Islet precursor cell (in vitro differentiated cells): ENCODE measurements around the gene IQCK.
A peak's percentile ranks its signal among the peaks of the same experiment; 100 is the strongest.
"Not testable (repeated sequence)": the region's sequence is repeated elsewhere in the genome, so short reads cannot be mapped to it uniquely, and the experiment has no call there.

ENCODE experiments used
- DNase-seq: peaks from one replicate; pipeline ENCODE4 v3.0.0-alpha.2; 2018

Gene IQCK

GRCh38 chr16:19700319-19700781 lies 17.7 kb upstream of the IQCK start:
- DNase-seq = no peak

GRCh38 chr16:19701091-19701490 lies 17.0 kb upstream of the IQCK start:
- no peak for DNase-seq

- DNase-seq = no peak
These were observed 14.7 kb upstream of the IQCK start for GRCh38 chr16:19703172-19703889.

GRCh38 chr16:19704321-19705145 lies 13.5 kb upstream of the IQCK start:
- peak; percentile 78 for DNase-seq

GRCh38 chr16:19705146-19705501 lies 12.9 kb upstream of the IQCK start:
- no peak for DNase-seq

- no peak for DNase-seq
These were observed 12.2 kb upstream of the IQCK start for GRCh38 chr16:19705843-19706242.

GRCh38 chr16:19706846-19707245 lies 11.2 kb upstream of the IQCK start:
- DNase-seq = no peak

GRCh38 chr16:19707569-19708295 lies 10.3 kb upstream of the IQCK start:
- no peak for DNase-seq

GRCh38 chr16:19708296-19709205 lies 9.5 kb upstream of the IQCK start:
- no peak for DNase-seq

GRCh38 chr16:19709381-19710136 lies 8.5 kb upstream of the IQCK start:
- DNase-seq = no peak

- no peak for DNase-seq
These were observed 7.7 kb upstream of the IQCK start for GRCh38 chr16:19710191-19710908.

GRCh38 chr16:19710991-19711545 lies 7.0 kb upstream of the IQCK start:
- no peak for DNase-seq

GRCh38 chr16:19711643-19712042 lies 6.4 kb upstream of the IQCK start:
- DNase-seq = no peak

GRCh38 chr16:19712418-19713058 lies 5.5 kb upstream of the IQCK start:
- no peak for DNase-seq

- DNase-seq = no peak
These were observed 4.4 kb upstream of the IQCK start for GRCh38 chr16:19713697-19714096.

GRCh38 chr16:19715566-19715965 lies 2.5 kb upstream of the IQCK start:
- no peak for DNase-seq

- no peak for DNase-seq
These were observed 1.9 kb upstream of the IQCK start for GRCh38 chr16:19716183-19716582.

- DNase-seq = not testable (repeated sequence)
These were observed 1.3 kb upstream of the IQCK start for GRCh38 chr16:19716728-19717127.

GRCh38 chr16:19717314-19717713 lies 757 bp upstream of the IQCK start:
- DNase-seq = no peak

GRCh38 chr16:19718624-19718965 lies 524 bp downstream of the IQCK start:
- no peak for DNase-seq
